SK-N-SH treated with all-trans-retinoic acid at 6 μM for 48 hours (cell line): ENCODE measurements around the gene DAB1.

Source experiments
- ATAC-seq: fragments of 200-7000 bp; cut with Tn5 transposase; 3 replicates; pipeline ENCODE4 v1.9.1; 2020; ENCODE audit warnings: mild to moderate bottlenecking, moderate library complexity
- ARNTL ChIP-seq: fragments of 450-650 bp; formaldehyde crosslinking; IDR thresholded peaks from 2 replicates; pipeline ENCODE4 v1.5.0; 2020; ENCODE audit warnings: low read depth, mild to moderate bottlenecking, moderate library complexity, borderline replicate concordance
- BACH2 ChIP-seq: fragments of 250-450 bp; sonication (Bioruptor Pico); IDR thresholded peaks from 2 replicates; pipeline ENCODE4 v1.9.0; 2021; ENCODE audit warnings: mild to moderate bottlenecking, borderline replicate concordance
- CSDC2 ChIP-seq: fragments of 250-450 bp; sonication (Bioruptor Pico); IDR thresholded peaks from 2 replicates; pipeline ENCODE4 v1.5.0; 2020; ENCODE audit warnings: mild to moderate bottlenecking, moderate library complexity
- CSRNP3 ChIP-seq: fragments of 250-450 bp; sonication (Bioruptor Pico); IDR thresholded peaks from 2 replicates; pipeline ENCODE4 v1.5.1; 2021; ENCODE audit warnings: mild to moderate bottlenecking, moderate library complexity
- ESRRG ChIP-seq: fragments of 250-450 bp; sonication (Bioruptor Pico); IDR thresholded peaks from 2 replicates; pipeline ENCODE4 v1.6.1; 2021; ENCODE audit warnings: mild to moderate bottlenecking
- ISL1 ChIP-seq: fragments of 250-450 bp; sonication (Bioruptor Pico); IDR thresholded peaks from 2 replicates; pipeline ENCODE4 v2.1.2; 2022; ENCODE audit warnings: mild to moderate bottlenecking, moderate library complexity
- OSR1 ChIP-seq: fragments of 250-450 bp; sonication (Bioruptor Pico); IDR thresholded peaks from 2 replicates; pipeline ENCODE4 v1.8.0; 2022; ENCODE audit warnings: moderate library complexity, mild to moderate bottlenecking, inconsistent platforms
- PATZ1 ChIP-seq: fragments of 250-450 bp; sonication (Bioruptor Pico); IDR thresholded peaks from 2 replicates; pipeline ENCODE4 v1.8.0; 2020; ENCODE audit warnings: mild to moderate bottlenecking, moderate library complexity, borderline replicate concordance
- POU6F1 ChIP-seq: fragments of 250-450 bp; sonication (Bioruptor Pico); IDR thresholded peaks from 2 replicates; pipeline ENCODE4 v1.8.0; 2021; ENCODE audit warnings: low read depth, mild to moderate bottlenecking, moderate library complexity, borderline replicate concordance
- PPARA ChIP-seq: fragments of 250-450 bp; sonication (Bioruptor Pico); IDR thresholded peaks from 2 replicates; pipeline ENCODE4 v1.5.0; 2020; ENCODE audit warnings: mild to moderate bottlenecking, borderline replicate concordance
- RARB ChIP-seq: fragments of 250-450 bp; sonication (Bioruptor Pico); IDR thresholded peaks from 2 replicates; pipeline ENCODE4 v1.8.0; 2021; ENCODE audit warnings: mild to moderate bottlenecking, moderate library complexity
- SNAI2 ChIP-seq: fragments of 250-450 bp; sonication (Bioruptor Pico); IDR thresholded peaks from 2 replicates; pipeline ENCODE4 v1.5.0; 2020; ENCODE audit warnings: mild to moderate bottlenecking, moderate library complexity
- TCF4 ChIP-seq: fragments of 250-450 bp; sonication (Bioruptor Pico); IDR thresholded peaks from 2 replicates; pipeline ENCODE4 v1.8.0; 2021; ENCODE audit warnings: mild to moderate bottlenecking, moderate library complexity, borderline replicate concordance
- TOX ChIP-seq: fragments of 250-450 bp; sonication (Bioruptor Pico); IDR thresholded peaks from 2 replicates; pipeline ENCODE4 v1.8.0; 2021; ENCODE audit warnings: mild to moderate bottlenecking, moderate library complexity, borderline replicate concordance
- TSHZ2 ChIP-seq: fragments of 250-450 bp; sonication (Bioruptor Pico); IDR thresholded peaks from 2 replicates; pipeline ENCODE4 v1.5.0; 2020; ENCODE audit warnings: mild to moderate bottlenecking, moderate library complexity
- ZC3H10 ChIP-seq: fragments of 250-450 bp; sonication (Bioruptor Pico); IDR thresholded peaks from 2 replicates; pipeline ENCODE4 v1.5.1; 2021; ENCODE audit warnings: mild to moderate bottlenecking, moderate library complexity
- ZFP30 ChIP-seq: fragments of 450-650 bp; formaldehyde crosslinking; IDR thresholded peaks from 2 replicates; pipeline ENCODE4 v1.5.0; 2022; ENCODE audit warnings: mild to moderate bottlenecking, moderate library complexity
- ZNF565 ChIP-seq: fragments of 450-650 bp; formaldehyde crosslinking; conservative IDR thresholded peaks from 2 replicates; pipeline ENCODE4 v1.5.0; 2020; ENCODE audit warnings: low read depth, mild to moderate bottlenecking, moderate library complexity
- ZNF70 ChIP-seq: fragments of 450-650 bp; formaldehyde crosslinking; IDR thresholded peaks from 2 replicates; pipeline ENCODE4 v1.5.0; 2020; ENCODE audit warnings: mild to moderate bottlenecking, moderate library complexity
- ZNF8 ChIP-seq: fragments of 450-650 bp; formaldehyde crosslinking; IDR thresholded peaks from 2 replicates; pipeline ENCODE4 v1.5.0; 2020; ENCODE audit warnings: mild to moderate bottlenecking, moderate library complexity

The DAB1 gene

GRCh38 chr1:57058652-57059501 lies 365.0 kb downstream of the DAB1 start:
- TF ChIP-seq BACH2 (CRISPR knock-in tag) (no peak), TCF4 (CRISPR knock-in tag) (no peak), ISL1 (no peak), CSRNP3 (CRISPR knock-in tag) (no peak), TOX (CRISPR knock-in tag) (no peak), RARB (CRISPR knock-in tag) (no peak), PATZ1 (CRISPR knock-in tag) (no peak), CSDC2 (no peak), PPARA (no peak), OSR1 (CRISPR knock-in tag) (no peak), ZNF565 (CRISPR knock-in tag) (no peak), SNAI2 (CRISPR knock-in tag) (no peak), POU6F1 (no peak), ZNF8 (no peak), ARNTL (CRISPR knock-in tag) (no peak)
- ATAC-seq: no peak

- TF ChIP-seq ZNF70 (no peak), ZNF565 (CRISPR knock-in tag) (no peak), ZC3H10 (CRISPR knock-in tag) (no peak), TSHZ2 (no peak), PPARA (no peak), ZNF8 (no peak), POU6F1 (no peak), SNAI2 (CRISPR knock-in tag) (no peak), ZFP30 (CRISPR knock-in tag) (no peak), TOX (CRISPR knock-in tag) (no peak)
Measured at GRCh38 chr1:57048856-57049255, 375.0 kb downstream of the DAB1 start.

GRCh38 chr1:57046462-57046861 lies 377.4 kb downstream of the DAB1 start:
- no peak for TF ChIP-seq SNAI2 (CRISPR knock-in tag)
- no peak for TF ChIP-seq CSRNP3 (CRISPR knock-in tag)
- TF ChIP-seq PPARA: no peak
- no peak for TF ChIP-seq ZNF8
- no peak for TF ChIP-seq ZC3H10 (CRISPR knock-in tag)
- TF ChIP-seq ESRRG: no peak
- no peak for TF ChIP-seq TCF4 (CRISPR knock-in tag)
- no peak for TF ChIP-seq ZFP30 (CRISPR knock-in tag)
- no peak for ATAC-seq

More at GRCh38 chr1:57048856-57049255, 375.0 kb downstream of the DAB1 start:
- ATAC-seq: no peak
